ENCODE measurements around the gene SP100. TPM values are rescaled to one million over a fixed set of nuclear protein-coding genes. Genes with fewer than 3 reads are reported as not detected.
A peak's percentile ranks its signal among the peaks of the same experiment; 100 is the strongest.

Gene SP100
- total RNA-seq, 1 donor from 2014 or later, result 64.8 TPM

DNA sequence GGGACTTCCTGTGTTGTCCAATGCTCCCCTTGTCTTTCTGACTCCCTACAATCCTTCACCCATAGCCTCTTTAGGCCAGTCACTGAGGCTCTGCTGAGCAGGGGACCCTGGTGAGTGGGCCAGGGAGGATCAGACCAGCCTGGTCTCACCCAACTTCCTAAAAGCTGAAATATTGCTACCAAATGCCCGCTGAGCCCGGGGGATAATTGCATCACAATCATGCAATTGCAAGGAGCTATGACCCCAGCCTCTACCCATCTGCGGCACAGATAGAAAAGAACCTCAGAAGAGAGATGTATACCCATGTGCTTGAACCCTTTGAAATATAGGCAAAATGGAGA lies 3.7 kb upstream of the SP100 start:
- H3K4me1 ChIP-seq, result peaks cover 71% of the 10 kb centered on the region
- H3K36me3 ChIP-seq, result no peaks in the 10 kb centered on the region
- H3K9me3 ChIP-seq, result no peaks in the 10 kb centered on the region
- no peaks in the 10 kb centered on the region for H3K27me3 ChIP-seq
- no peak for DNase-seq (ENCODE audit: extremely low spot score in 2 of 2)
- H3K27ac ChIP-seq, result peak overlapping the region; percentile 91
- peak overlapping the region; percentile 76 to 77 for H3K4me3 ChIP-seq
- TF ChIP-seq POLR2A (IDR thresholded peaks at IDR 0.05) (no peak), POLR2AphosphoS5 (IDR thresholded peaks at IDR 0.05; ENCODE audit: insufficient read depth in 1 of 2, low read depth in 1 of 2) (no peak)
- TF ChIP-seq, protein P1, sequence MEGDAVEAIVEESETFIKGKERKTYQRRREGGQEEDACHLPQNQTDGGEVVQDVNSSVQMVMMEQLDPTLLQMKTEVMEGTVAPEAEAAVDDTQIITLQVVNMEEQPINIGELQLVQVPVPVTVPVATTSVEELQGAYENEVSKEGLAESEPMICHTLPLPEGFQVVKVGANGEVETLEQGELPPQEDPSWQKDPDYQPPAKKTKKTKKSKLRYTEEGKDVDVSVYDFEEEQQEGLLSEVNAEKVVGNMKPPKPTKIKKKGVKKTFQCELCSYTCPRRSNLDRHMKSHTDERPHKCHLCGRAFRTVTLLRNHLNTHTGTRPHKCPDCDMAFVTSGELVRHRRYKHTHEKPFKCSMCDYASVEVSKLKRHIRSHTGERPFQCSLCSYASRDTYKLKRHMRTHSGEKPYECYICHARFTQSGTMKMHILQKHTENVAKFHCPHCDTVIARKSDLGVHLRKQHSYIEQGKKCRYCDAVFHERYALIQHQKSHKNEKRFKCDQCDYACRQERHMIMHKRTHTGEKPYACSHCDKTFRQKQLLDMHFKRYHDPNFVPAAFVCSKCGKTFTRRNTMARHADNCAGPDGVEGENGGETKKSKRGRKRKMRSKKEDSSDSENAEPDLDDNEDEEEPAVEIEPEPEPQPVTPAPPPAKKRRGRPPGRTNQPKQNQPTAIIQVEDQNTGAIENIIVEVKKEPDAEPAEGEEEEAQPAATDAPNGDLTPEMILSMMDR (IDR thresholded peaks at IDR 0.05), result no peak
- intact Hi-C loops (cut with DNase I), result no loop called here

DNA sequence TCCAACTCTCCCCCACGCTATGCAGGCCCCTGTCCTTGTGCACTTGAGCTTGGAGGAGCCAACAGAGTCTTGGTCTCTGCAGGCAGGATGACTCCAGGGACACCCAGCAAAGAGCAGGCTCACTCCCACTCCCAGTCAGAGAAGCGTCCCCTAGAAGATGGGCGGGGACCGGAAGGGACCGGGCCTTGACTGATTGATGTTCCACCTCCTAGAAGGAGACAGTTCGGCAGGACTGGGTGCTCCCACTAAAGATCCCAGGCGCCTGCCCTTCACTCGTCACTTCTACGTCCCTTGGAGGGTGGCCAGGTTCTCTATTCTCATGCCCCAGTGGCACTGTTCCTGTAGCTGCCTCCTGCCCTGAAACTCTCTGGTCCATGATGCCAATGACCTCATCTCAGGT lies 3.2 kb upstream of the SP100 start:
- intact Hi-C loops (cut with DNase I), result no loop called here
- no peak overlapping the region for H3K4me3 ChIP-seq
- no peak for TF ChIP-seq POLR2AphosphoS5 (IDR thresholded peaks at IDR 0.05; ENCODE audit: insufficient read depth in 1 of 2, low read depth in 1 of 2)
- TF ChIP-seq, protein P1 (IDR thresholded peaks at IDR 0.05), result no peak
- H3K36me3 ChIP-seq, result no peaks in the 10 kb centered on the region
- H3K9me3 ChIP-seq, result no peaks in the 10 kb centered on the region
- no peaks in the 10 kb centered on the region for H3K27me3 ChIP-seq
- no peak overlapping the region for H3K27ac ChIP-seq
- peaks cover 76% of the 10 kb centered on the region for H3K4me1 ChIP-seq
- DNase-seq (ENCODE audit: extremely low spot score in 2 of 2), result no peak

DNA sequence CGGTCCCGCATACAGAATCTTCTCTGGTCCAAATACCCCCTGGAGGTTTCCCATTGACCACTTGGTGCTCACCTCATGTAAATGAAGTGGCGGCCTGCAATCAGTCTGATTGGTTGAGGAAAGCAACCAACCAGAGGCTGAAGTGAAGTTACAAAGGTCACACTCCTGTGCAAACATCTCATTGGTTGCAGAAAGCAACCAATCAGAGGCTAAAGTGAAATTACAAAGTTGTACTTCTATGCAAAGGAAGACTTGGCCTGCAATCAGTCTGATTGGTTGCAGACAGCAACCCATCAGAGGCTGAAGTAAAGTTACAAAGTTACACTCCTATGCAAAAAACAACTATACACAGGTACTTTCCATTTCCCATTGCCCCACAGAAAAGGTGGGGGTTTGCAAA lies 2.5 kb upstream of the SP100 start:
- H3K27me3 ChIP-seq, result no peaks in the 10 kb centered on the region
- H3K36me3 ChIP-seq, result no peaks in the 10 kb centered on the region
- no peak overlapping the region for H3K4me3 ChIP-seq
- H3K27ac ChIP-seq, result no peak overlapping the region
- no peak for DNase-seq (ENCODE audit: extremely low spot score in 2 of 2)
- intact Hi-C loops (cut with DNase I), result no loop called here
- peaks cover 77% of the 10 kb centered on the region for H3K4me1 ChIP-seq
- no peaks in the 10 kb centered on the region for H3K9me3 ChIP-seq
- TF ChIP-seq POLR2AphosphoS5 (IDR thresholded peaks at IDR 0.05; ENCODE audit: insufficient read depth in 1 of 2, low read depth in 1 of 2) (no peak), POLR2A (IDR thresholded peaks at IDR 0.05) (no peak)
- TF ChIP-seq, protein P1 (IDR thresholded peaks at IDR 0.05), result no peak

- H3K4me3 ChIP-seq, result no peak overlapping the region
- no peak for DNase-seq (ENCODE audit: extremely low spot score in 2 of 2)
- H3K27me3 ChIP-seq, result no peaks in the 10 kb centered on the region
- intact Hi-C loops (cut with DNase I), result no loop called here
- no peaks in the 10 kb centered on the region for H3K36me3 ChIP-seq
- no peak for TF ChIP-seq POLR2A (IDR thresholded peaks at IDR 0.05)
- H3K9me3 ChIP-seq, result no peaks in the 10 kb centered on the region
- H3K4me1 ChIP-seq, result peaks cover 77% of the 10 kb centered on the region
- peak overlapping the region; percentile 98 for H3K27ac ChIP-seq
These were observed 1.7 kb upstream of the SP100 start for GRCh38 chr2:230414302-230414701.

DNA sequence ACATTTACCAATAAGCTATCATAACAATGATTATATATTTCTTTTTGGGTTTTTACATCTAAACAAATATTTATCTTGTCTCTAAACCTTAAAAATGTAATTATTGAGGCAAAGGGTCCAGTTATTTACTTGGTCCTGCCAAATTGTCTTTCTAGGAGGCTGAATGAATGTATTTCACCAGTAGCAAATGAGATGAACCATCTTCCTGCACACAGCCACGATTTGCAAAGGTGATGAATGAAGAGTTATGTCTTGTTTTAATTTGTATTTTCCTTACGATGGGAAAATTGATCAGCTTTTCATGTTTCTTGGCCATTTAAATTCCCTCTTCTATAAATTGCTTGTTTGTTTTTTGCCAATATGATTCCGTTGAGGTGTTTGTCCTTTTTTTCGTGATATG lies 1.4 kb downstream of the SP100 start:
- intact Hi-C loops (cut with DNase I), result no loop called here
- H3K9me3 ChIP-seq, result no peaks in the 10 kb centered on the region
- TF ChIP-seq POLR2AphosphoS5 (IDR thresholded peaks at IDR 0.05; ENCODE audit: insufficient read depth in 1 of 2, low read depth in 1 of 2) (no peak), POLR2A (IDR thresholded peaks at IDR 0.05) (no peak)
- TF ChIP-seq, protein P1 (IDR thresholded peaks at IDR 0.05), result no peak
- H3K4me3 ChIP-seq, result peak overlapping the region; percentile 49 to 64
- no peaks in the 10 kb centered on the region for H3K36me3 ChIP-seq
- H3K27me3 ChIP-seq, result no peaks in the 10 kb centered on the region
- peak overlapping the region; percentile 98 for H3K27ac ChIP-seq
- no peak for DNase-seq (ENCODE audit: extremely low spot score in 2 of 2)
- peaks cover 79% of the 10 kb centered on the region for H3K4me1 ChIP-seq

All from vagina (tissue), 2 donors.